Measurements from ENCODE around the gene PDE7B.

Gene PDE7B

DNA sequence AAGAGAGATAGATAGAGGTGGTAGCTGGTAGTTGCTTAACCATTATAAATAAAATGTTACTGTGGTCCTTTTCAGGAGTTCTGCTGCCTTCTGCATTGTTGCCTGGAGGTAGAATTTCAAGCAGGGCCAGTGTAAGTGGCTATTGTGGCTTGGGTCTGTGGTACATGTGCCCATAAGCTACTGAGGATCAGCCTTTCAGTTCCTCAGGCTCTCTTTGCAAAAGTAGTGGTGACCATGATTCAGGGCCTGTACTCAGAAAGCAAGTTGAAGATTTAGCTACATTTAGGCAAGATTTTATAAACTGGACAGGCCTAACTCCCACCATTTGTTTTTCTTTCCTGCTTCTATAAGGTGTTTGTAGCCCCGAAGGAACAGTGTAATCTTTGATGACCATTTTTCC is 199.0 kb downstream of the PDE7B start:
- H3K4me1 ChIP-seq (ENCODE audit: low read depth, poor library complexity, severe bottlenecking) = no peaks in the 10 kb centered on the region
- TF ChIP-seq, protein P1, sequence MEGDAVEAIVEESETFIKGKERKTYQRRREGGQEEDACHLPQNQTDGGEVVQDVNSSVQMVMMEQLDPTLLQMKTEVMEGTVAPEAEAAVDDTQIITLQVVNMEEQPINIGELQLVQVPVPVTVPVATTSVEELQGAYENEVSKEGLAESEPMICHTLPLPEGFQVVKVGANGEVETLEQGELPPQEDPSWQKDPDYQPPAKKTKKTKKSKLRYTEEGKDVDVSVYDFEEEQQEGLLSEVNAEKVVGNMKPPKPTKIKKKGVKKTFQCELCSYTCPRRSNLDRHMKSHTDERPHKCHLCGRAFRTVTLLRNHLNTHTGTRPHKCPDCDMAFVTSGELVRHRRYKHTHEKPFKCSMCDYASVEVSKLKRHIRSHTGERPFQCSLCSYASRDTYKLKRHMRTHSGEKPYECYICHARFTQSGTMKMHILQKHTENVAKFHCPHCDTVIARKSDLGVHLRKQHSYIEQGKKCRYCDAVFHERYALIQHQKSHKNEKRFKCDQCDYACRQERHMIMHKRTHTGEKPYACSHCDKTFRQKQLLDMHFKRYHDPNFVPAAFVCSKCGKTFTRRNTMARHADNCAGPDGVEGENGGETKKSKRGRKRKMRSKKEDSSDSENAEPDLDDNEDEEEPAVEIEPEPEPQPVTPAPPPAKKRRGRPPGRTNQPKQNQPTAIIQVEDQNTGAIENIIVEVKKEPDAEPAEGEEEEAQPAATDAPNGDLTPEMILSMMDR (conservative IDR thresholded peaks at IDR 0.05; ENCODE audit: low read depth, low read length) = no peak
- no peaks in the 10 kb centered on the region for H3K79me2 ChIP-seq (ENCODE audit: insufficient read depth, low read depth)
- H3K36me3 ChIP-seq (ENCODE audit: insufficient read depth) = no peaks in the 10 kb centered on the region
- H3K27ac ChIP-seq = no peak overlapping the region
- no peak overlapping the region for H3K4me3 ChIP-seq (IDR thresholded peaks at IDR 0.05; ENCODE audit: insufficient read depth, low read depth, low read length)
- H4K20me1 ChIP-seq (ENCODE audit: insufficient read depth) = no peaks in the 10 kb centered on the region
- H2AFZ ChIP-seq (ENCODE audit: low read depth) = no peak overlapping the region
- no peak overlapping the region for H3K4me2 ChIP-seq
- H3K27me3 ChIP-seq (ENCODE audit: insufficient read depth, low read depth) = no peaks in the 10 kb centered on the region
- H3K9ac ChIP-seq = no peak overlapping the region

DNA sequence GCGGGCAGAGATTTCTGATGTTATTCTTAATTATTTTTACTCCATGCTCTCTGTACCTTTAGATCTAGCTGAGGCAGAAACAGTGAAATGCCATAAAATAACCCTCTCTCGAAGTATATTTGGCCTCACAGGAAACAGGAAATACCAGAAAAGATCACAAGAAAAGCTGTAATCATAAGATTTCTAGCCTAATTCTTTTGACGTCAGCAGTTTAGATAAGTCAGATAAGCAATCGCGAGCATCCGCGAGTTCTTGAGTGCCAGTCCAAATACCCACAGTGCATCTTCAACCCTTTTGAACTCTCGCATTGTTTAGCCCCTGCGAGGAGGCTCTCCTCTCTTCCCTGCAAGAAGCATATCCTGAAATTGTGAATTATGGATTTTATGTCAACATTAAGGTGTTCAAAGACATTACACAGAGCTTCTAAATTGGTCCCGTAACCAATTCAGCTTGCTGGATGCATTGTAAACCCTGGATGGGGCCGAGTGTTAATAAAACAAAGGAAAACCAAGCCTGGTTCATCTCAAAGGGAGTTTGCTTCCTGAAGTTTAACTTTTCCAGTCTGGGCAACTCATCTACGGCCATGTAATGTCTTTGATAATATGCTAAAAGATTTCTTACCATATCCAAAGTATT is 199.8 kb downstream of the PDE7B start:
- Histone ChIP-seq H2AFZ (ENCODE audit: low read depth) (no peak overlapping the region), H3K4me1 (ENCODE audit: low read depth, poor library complexity, severe bottlenecking) (no peaks in the 10 kb centered on the region), H3K36me3 (ENCODE audit: insufficient read depth) (no peaks in the 10 kb centered on the region), H3K27ac (no peak overlapping the region), H3K79me2 (ENCODE audit: insufficient read depth, low read depth) (no peaks in the 10 kb centered on the region), H3K27me3 (ENCODE audit: insufficient read depth, low read depth) (no peaks in the 10 kb centered on the region), H3K4me3 (IDR thresholded peaks at IDR 0.05; ENCODE audit: insufficient read depth, low read depth, low read length) (no peak overlapping the region), H3K9ac (no peak overlapping the region), H3K4me2 (no peak overlapping the region), H4K20me1 (ENCODE audit: insufficient read depth) (no peaks in the 10 kb centered on the region)
- TF ChIP-seq, protein P1 (conservative IDR thresholded peaks at IDR 0.05; ENCODE audit: low read depth, low read length) = no peak

DNA sequence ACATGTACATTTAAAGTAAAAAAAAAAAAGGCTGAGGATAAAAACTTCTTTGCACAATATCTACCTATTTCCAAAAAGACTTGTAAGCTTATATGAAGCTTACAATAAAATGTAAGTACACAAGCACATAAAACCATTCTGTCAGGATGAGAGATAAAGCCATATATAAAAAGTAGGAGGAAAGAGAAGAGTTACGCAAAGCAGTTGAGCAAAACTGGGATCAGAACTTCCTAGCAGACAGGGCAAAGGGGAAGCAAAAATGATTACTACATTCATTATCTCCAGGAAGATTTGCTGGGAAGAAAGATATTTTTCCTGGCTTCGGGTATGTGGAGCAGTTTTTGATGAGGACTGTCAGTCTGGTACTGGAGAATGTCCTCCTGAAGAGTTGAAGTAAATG is 200.5 kb downstream of the PDE7B start:
- TF ChIP-seq, protein P1 (conservative IDR thresholded peaks at IDR 0.05; ENCODE audit: low read depth, low read length) = no peak
- H3K79me2 ChIP-seq (ENCODE audit: insufficient read depth, low read depth) = no peaks in the 10 kb centered on the region

DNA sequence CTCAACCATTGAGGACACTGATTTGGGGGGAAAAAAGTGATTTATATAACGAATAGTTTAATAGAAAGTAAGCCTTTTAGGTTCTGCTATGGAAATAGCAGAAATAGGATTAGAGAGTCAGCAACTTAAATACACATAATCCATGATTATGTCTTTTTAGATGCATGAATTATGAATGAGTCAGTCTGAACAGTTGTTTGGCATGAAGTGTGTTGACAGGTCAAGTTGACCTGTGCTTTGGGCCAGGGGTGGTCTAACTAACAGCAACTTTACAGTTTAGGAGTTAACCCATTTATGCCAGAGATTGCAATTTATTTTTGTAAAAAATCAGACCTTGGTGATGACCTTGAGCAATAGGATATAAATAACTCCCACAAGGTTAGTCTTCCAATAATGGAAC is 207.4 kb downstream of the PDE7B start:
- no peak overlapping the region for H2AFZ ChIP-seq (ENCODE audit: low read depth)
- H3K36me3 ChIP-seq (ENCODE audit: insufficient read depth) = no peaks in the 10 kb centered on the region
- no peaks in the 10 kb centered on the region for H3K27me3 ChIP-seq (ENCODE audit: insufficient read depth, low read depth)
- TF ChIP-seq, protein P1 (conservative IDR thresholded peaks at IDR 0.05; ENCODE audit: low read depth, low read length) = no peak
- no peak overlapping the region for H3K4me3 ChIP-seq (IDR thresholded peaks at IDR 0.05; ENCODE audit: insufficient read depth, low read depth, low read length)
- no peaks in the 10 kb centered on the region for H3K79me2 ChIP-seq (ENCODE audit: insufficient read depth, low read depth)
- H3K4me1 ChIP-seq (ENCODE audit: low read depth, poor library complexity, severe bottlenecking) = no peaks in the 10 kb centered on the region
- no peak overlapping the region for H3K27ac ChIP-seq
- no peak overlapping the region for H3K4me2 ChIP-seq
- H3K9ac ChIP-seq = no peak overlapping the region
- no peaks in the 10 kb centered on the region for H4K20me1 ChIP-seq (ENCODE audit: insufficient read depth)

More for the DNA sequence above, 200.5 kb downstream of the PDE7B start:
- H3K4me2 ChIP-seq = no peak overlapping the region
- H2AFZ ChIP-seq (ENCODE audit: low read depth) = no peak overlapping the region
- no peaks in the 10 kb centered on the region for H3K27me3 ChIP-seq (ENCODE audit: insufficient read depth, low read depth)
- no peak overlapping the region for H3K4me3 ChIP-seq (IDR thresholded peaks at IDR 0.05; ENCODE audit: insufficient read depth, low read depth, low read length)
- no peaks in the 10 kb centered on the region for H3K36me3 ChIP-seq (ENCODE audit: insufficient read depth)
- H3K27ac ChIP-seq = no peak overlapping the region
- H4K20me1 ChIP-seq (ENCODE audit: insufficient read depth) = no peaks in the 10 kb centered on the region
- no peak overlapping the region for H3K9ac ChIP-seq
- H3K4me1 ChIP-seq (ENCODE audit: low read depth, poor library complexity, severe bottlenecking) = no peaks in the 10 kb centered on the region
